ENCODE results near the gene POLR2A.

POLR2A gene

DNA sequence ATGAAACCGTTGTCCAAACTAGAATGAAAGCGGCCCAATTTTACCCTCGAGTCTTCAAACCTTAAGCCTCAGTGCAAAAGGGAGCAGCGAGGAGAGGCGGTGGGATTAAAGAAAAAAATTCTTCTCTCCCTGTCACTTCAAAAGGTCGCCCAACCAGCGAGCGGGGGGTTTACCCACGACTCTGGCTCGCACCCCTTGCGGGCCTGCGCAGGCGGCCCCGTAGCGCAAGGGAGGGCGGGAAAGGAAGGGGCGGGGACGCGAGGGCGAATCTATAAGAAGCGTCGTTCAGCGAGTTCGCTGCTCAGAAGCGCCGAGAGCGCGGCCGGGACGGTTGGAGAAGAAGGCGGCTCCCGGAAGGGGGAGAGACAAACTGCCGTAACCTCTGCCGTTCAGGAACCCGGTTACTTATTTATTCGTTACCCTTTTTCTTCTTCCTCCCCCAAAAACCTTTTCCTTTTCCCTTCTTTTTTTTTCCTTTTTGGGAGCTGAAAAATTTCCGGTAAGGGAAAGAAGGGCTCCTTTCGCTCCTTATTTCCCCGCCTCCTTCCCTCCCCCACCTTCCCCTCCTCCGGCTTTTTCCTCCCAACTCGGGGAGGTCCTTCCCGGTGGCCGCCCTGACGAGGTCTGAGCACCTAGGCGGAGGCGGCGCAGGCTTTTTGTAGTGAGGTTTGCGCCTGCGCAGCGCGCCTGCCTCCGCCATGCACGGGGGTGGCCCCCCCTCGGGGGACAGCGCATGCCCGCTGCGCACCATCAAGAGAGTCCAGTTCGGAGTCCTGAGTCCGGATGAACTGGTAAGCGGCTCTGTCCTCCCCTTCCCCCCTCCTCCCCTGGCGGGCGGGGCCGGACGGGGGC, at the start of gene POLR2A:
TSS of gene POLR2A (plus strand) at position 300 of the 852 bp plus-strand sequence.
- in situ Hi-C loops (cut with HindIII; ENCODE audit: low pct_ligation_motif_present, low pct_unique_long_range_greater_than_20kb, low sequenced_read_pairs): no loop called here
- peak; percentile 98 for DNase-seq

DNA sequence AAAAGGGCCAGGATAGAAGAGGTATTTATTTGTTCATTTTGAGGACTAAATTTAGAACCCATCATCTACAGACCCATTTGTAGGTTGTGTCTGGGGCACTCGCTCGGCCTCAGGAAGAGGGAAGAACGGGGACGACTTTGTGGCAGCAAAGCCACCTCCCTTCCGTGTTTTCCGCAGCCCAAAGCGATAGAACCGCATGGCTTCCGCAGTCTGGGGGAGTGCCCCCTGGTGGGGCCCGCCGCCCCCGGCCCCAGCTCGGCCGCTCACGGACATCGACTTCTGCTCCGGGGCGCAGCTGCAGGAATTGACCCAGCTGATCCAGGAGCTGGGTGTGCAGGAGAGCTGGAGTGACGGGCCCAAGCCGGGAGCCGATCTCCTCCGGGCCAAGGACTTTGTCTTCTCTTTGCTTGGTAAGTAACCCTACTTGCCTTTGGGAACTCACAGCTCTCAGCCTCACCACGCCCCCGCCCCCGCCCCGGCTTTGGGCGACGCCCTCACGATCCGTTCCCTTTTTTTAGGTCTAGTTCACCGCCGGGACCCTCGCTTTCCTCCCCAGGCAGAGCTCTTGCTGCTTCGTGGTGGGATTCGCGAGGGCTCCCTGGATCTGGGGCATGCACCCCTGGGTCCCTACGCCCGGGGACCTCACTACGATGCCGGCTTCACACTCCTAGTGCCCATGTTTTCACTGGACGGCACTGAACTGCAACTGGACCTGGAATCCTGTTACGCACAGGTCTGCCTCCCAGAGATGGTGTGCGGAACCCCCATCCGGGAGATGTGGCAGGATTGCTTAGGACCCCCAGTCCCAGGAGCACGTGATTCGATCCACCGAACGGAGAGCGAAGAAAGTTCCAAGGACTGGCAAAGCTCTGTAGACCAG, 48.2 kb upstream of the POLR2A start:
- in situ Hi-C loops (cut with HindIII; ENCODE audit: low pct_ligation_motif_present, low pct_unique_long_range_greater_than_20kb, low sequenced_read_pairs): no loop called here
- peak; percentile 42 for DNase-seq

DNA sequence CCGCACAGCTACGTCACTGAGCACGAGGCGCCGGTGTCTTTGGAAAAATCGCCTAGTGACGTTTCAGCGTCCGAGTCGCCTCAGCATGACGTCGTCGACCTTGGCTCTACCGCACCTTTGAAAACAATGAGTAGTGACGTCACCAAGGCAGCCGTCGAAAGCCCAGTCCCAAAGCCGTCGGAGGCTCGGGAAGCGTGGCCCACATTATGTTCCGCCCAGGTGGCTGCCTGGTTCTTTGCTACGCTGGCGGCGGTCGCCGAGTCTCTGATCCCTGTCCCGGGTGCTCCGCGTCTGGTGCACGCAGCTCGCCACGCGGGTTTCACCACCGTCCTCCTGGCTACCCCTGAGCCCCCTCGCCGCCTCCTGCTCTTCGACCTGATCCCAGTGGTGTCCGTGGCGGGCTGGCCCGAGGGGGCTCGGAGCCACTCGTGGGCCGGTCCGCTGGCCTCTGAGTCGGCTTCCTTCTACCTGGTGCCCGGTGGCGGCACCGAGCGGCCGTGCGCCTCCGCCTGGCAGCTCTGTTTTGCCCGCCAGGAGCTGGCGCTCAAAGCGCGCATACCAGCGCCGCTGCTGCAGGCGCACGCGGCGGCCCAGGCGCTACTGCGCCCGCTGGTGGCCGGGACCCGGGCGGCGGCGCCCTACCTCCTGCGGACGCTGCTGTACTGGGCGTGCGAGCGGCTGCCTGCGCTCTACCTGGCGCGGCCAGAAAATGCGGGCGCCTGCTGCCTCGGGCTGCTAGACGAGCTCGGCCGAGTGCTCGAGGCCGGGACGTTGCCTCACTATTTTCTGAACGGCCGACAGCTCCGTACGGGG, 47.4 kb upstream of the POLR2A start:
- DNase-seq: no peak
- in situ Hi-C loops (cut with HindIII; ENCODE audit: low pct_ligation_motif_present, low pct_unique_long_range_greater_than_20kb, low sequenced_read_pairs): no loop called here

DNA sequence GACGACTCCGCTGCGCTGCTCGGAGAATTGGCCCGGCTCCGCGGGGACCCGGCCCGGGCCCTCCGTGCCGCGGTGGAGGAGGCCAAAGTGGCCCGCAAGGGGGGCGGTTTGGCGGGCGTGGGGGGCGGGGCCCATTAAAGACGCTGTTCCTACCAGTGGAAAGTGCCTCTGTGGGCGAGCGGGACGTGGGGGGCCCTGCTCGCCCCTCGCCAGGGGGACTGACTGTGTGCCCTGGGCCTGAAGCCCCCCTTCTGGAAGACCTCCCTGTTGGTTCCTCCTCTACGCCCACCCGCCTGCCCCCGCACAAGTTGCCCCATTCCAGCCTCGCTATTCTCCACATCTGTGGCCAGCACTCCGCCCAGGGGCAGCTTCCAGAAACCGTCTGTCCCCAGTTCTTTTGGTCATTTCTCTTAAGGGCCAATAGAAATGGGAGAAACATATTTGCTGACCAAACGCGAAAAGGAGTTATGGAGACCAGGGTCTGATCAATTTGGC, 46.8 kb upstream of the POLR2A start:
- no peak for DNase-seq
- in situ Hi-C loops (cut with HindIII; ENCODE audit: low pct_ligation_motif_present, low pct_unique_long_range_greater_than_20kb, low sequenced_read_pairs): no loop called here

DNA sequence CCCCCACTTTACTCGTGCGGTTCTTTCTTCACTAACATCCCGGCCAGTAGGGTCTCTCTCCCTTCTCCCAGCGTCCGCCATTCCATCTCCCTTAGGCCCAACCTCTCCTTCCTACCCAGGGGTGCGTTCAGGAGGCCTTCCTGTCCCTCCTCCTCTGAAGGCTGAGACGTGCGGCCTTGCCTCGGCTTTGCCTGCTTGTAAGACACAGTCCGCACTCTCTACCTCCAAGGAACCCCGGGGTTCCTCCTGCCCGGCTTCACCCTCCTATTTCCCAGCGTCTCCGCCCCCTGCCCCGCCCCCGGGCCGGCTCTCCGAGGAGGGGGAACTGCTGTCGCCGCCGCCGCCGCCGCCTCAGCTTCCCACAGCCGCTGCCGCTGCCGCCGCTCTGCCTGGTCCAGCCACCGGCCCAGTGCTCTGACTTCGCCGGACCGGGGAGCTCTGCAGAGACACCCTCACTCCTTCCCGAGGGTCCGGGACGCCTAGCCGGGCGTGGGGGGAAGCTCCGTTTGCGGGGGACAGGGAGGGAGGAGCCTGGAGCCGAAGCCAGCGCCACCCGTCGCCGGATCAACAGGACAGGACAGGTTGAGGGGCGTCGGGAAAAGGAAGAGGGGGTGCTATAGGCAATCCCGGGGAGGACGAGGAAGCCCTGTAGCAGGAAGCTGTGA, 46.1 kb upstream of the POLR2A start:
- DNase-seq: no peak
- in situ Hi-C loops (cut with HindIII; ENCODE audit: low pct_ligation_motif_present, low pct_unique_long_range_greater_than_20kb, low sequenced_read_pairs): no loop called here

DNA sequence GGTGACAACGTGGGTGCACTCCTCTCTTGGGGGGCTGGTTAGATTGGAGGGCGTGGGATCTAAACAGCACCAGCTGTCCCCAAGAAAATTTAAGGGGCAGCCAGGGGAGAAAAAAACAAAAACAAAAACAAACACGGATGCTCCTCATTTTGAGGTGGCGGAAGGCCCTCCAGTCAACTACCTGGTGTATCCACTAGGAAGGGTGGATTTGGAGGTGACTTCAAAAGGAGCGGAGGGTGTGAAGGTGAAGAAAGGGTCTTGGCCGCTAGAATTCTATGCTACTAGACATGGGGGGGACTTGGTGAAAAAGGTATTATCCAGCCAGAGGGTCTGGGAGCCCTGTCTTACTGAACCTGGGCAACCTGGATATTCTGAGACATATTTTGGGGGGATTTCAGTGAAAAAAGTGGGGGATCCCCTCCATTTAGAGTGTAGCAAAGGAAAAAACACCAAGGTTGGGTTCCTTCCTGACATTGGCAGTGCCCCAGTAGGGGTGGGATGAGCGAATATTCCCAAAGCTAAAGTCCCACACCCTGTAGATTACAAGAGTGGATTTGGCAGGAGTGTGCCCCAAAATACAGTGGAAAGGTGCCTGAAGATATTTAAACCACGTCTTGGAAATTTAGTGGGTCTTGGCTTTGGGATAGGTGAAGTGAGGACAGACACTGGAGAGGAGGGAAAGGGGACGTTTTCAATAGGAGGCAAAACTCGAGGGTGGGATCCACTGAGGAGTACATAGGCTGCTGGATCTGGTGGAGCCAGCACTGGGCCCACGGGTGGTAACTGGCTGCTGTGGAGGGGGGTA, 45.3 kb upstream of the POLR2A start:
- in situ Hi-C loops (cut with HindIII; ENCODE audit: low pct_ligation_motif_present, low pct_unique_long_range_greater_than_20kb, low sequenced_read_pairs): no loop called here

DNA sequence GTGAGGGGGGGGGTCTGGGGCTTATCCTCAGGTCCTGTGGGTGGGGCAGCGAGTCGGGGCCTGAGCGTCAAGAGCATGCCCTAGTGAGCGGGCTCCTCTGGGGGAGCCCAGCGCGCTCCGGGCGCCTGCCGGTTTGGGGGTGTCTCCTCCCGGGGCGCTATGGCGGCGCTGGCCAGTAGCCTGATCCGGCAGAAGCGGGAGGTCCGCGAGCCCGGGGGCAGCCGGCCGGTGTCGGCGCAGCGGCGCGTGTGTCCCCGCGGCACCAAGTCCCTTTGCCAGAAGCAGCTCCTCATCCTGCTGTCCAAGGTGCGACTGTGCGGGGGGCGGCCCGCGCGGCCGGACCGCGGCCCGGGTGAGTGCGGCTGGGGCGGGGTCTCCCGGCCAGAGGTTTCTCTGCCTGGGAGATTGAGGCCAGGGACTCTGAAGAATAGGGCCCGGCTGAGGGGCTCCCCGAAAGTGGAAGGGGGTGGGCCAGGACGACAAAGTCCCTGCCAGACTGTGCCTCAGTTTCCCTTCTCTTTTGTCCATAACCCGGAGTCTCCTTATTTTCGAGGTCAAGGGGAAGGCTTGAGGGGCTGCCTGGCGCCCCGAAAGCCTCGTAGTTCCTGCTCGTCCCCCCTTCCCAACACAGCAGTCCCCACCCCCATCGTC, 44.6 kb upstream of the POLR2A start, which contains the start of gene FGF11:
TSS of gene FGF11 (plus strand) at position 51 of the 651 bp plus-strand sequence. CDS start at position 160, 109 bp downstream.
- in situ Hi-C loops (cut with HindIII; ENCODE audit: low pct_ligation_motif_present, low pct_unique_long_range_greater_than_20kb, low sequenced_read_pairs): no loop called here
- peak; percentile 12 for DNase-seq

More for the DNA sequence above, 45.3 kb upstream of the POLR2A start:
- DNase-seq: no peak

DNA sequence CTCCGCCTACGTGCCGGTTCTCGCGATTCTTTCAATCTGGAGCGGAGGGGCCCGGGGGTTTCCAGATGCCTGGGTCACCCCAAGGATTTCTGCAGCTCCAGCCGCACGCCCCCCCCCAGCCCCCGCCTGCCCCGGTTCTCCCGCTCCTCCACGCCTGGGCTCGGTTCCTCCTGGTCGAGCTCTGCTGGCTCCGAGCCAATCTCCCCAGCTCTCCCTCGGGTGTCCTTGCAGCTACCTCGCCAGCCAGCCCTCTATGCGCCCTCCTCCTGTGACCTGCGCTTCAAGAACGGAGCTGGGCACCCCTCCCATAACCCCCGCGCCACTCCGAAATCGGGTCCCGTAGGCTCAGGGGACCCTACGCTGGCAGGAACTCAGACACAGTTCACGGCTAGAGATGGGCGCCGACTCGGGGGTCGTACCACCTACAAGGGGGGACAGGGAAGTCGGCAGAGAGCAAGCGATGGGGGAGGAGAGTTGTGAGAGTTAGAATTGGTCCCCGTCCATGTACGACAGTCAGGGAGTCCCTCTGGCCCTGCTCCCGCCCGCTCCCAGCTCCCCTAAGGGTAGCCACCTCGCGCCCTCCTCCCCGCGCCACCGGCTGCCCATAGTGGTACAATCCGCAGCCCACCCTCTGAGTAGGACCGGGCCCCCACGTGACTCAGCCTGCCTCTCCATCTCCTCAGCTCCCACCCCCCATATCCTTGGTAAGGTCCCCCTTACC, 43.9 kb upstream of the POLR2A start:
- peak; percentile 71 for DNase-seq
- in situ Hi-C loops (cut with HindIII; ENCODE audit: low pct_ligation_motif_present, low pct_unique_long_range_greater_than_20kb, low sequenced_read_pairs): no loop called here

DNA sequence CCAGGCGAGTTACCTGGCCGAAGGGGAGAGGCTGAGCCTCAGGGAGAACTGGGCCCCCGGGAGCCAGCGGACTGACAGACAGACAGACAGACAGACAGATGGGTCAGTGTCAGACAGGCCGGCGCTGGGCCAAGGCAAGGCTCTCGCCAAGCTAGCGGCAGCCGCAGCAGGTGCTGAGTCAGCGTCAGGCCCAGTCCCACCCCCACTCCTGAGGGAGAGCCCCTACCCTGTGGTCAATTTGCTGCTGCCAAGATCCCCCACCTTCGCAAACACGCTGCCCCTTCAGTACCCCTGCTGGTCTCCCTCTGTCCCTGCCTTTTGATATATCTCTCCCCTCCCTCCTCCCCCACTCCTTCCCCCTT, 43.4 kb upstream of the POLR2A start:
- DNase-seq: peak; percentile 60
- in situ Hi-C loops (cut with HindIII; ENCODE audit: low pct_ligation_motif_present, low pct_unique_long_range_greater_than_20kb, low sequenced_read_pairs): no loop called here

DNA sequence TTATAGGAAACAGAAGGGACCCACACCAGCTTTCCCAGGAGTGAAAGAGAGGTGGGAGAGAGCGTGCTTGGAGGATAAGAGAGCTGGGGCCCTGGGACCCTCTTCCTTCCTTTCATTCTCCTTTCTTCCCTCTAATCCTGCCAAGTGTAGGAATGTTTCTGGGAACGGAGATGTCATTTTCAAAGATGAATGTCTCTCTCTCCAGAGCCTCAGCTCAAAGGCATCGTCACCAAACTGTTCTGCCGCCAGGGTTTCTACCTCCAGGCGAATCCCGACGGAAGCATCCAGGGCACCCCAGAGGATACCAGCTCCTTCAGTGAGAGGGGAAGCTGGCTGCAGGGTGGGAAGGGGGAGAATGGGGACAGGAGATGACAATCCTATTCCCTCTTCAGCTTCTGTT, 42.9 kb upstream of the POLR2A start:
- in situ Hi-C loops (cut with HindIII; ENCODE audit: low pct_ligation_motif_present, low pct_unique_long_range_greater_than_20kb, low sequenced_read_pairs): no loop called here
- DNase-seq: no peak

DNA sequence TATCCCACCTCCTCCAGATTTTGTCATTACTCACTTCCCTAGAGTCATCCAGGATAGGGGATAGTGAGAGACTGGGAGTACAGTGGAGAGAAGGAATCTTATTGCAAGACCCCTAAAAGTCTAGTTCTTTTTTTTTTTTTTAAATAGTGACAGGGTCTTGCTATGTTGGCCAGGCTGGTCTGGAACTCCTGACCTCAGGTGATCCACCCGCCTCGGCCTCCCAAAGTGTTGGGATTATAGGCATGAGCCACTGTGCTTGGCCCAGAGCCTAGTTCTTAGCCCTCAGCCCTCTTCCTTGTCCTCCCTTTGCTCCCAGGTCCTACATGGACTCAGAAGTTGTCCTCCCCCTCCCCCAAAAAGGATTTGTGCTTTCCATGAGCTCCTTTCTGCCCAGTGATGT, 42.0 kb upstream of the POLR2A start:
- in situ Hi-C loops (cut with HindIII; ENCODE audit: low pct_ligation_motif_present, low pct_unique_long_range_greater_than_20kb, low sequenced_read_pairs): no loop called here
- no peak for DNase-seq

DNA sequence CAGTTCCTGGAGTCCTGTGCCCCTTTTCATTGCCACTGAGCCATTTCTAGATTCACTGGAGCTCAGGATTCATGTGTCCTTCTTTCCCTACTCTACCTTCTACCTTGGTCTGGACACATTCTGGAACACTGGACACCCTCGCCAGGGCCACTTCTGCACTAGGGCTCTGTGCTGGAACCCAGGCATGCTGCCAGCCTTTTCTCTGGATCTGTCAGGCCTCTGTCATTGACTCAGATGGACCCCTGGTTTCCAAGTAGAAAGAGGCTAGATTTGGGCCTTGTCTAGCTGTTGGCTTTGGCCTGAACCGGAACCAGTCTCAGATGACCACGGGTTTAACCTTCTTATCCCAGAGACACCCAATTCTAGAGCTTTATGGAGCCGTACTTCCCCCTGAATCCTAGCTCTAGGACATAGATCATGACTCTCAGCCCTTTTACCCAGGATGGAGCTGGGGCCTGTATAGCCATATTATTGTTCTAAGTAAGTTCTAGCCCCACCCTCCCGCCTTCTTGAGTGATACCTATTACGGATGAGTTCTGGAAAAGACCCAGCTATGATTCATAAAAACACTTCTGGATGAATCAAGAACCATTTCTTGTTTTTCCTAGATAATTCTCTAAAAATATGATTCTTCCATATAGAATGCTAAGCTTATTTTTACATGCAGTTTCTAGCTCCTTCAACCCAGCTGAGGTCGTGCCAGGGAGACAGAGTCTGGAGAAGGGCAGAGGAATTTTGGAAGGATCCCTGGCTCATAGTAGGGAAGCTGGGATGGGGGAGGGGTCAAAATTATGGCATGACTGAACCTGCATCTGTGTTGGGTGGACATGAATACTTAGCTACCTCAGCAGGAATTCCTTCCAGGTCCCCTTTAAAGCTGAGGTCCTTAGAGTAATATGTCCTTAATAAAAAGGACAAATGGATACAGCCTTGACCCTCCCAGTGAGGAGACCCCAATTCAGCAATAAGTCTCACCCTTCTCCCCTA, 40.4 kb upstream of the POLR2A start:
- in situ Hi-C loops (cut with HindIII; ENCODE audit: low pct_ligation_motif_present, low pct_unique_long_range_greater_than_20kb, low sequenced_read_pairs): no loop called here
- peak; percentile 21 for DNase-seq

DNA sequence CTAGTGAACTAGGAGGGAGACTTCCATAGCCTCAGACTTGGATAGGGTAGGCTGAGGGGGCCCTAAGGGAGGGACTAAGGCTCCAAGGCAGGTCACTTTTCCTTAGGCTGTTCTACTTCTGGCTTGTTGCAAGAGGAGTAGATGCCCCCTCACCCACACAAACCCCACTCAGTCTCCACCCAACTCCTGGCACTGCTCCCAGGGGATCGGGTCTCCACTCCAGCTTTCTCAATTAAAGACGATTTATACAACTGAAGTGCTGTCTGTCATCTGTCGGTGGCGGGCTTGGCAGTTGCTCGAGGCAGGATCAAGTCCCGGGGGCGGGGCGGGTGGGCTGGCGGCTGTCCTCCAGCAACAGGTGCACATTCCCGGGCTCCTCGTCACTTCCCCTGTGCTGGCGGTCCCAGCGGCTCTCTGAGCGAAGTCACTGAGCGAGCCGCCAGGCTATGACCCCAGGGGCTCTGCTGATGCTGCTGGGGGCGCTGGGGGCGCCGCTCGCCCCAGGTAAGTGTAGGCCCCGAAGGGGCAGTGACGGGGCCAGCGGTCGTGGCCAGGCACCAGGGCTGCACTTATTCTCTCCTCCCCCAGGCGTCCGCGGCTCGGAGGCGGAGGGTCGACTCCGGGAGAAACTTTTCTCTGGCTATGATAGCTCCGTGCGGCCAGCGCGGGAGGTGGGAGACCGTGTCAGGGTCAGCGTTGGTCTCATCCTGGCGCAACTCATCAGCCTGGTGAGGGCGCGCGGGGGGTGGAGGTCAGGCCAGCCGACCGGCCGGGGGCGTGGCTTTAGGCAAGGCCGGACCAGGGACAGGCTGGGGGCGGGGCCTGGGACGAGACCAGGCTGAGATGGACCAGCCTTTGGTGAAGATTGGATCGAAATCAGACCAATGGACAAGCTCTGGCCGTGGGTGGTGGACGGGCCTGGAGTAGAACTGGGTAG, 39.2 kb upstream of the POLR2A start, which contains the start of gene CHRNB1:
TSS of gene CHRNB1 (plus strand) at position 380 of the 937 bp plus-strand sequence. CDS start at position 447, 67 bp downstream.
- in situ Hi-C loops (cut with HindIII; ENCODE audit: low pct_ligation_motif_present, low pct_unique_long_range_greater_than_20kb, low sequenced_read_pairs): no loop called here
- DNase-seq: peak; percentile 92

DNA sequence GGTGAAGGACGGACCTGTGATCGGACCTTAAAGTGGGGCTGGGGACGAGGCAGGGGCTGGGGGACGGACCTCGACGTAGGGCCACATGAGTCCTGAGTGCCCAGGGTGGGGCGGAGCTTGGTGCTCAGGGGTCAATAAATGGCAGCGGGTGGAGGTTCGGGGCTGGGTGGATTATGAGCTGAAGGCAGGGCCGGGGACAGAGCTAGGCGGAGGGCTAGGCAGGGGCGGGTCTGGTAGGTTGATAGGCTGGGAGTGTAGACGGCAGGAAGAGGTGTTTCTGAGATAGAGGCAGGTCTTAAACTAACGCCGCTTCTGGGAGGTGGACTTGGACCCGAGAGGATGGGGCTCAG, 38.6 kb upstream of the POLR2A start:
- DNase-seq: peak; percentile 93
- in situ Hi-C loops (cut with HindIII; ENCODE audit: low pct_ligation_motif_present, low pct_unique_long_range_greater_than_20kb, low sequenced_read_pairs): no loop called here

All from ACHN (cell line).